ENCODE data around the gene SYN1. TPM values are rescaled to one million over a fixed set of nuclear protein-coding genes. Genes with fewer than 3 reads are reported as not detected.

SYN1 gene
- total RNA-seq, 4 donors from 2014 or later: 1.0 to 3.1 (median 1.3) TPM; not detected in 1

- ATAC-seq (ENCODE audit: low FRiP score) (no peak), DNase-seq (ENCODE audit: low spot score) (no peak)
- no peak for TF ChIP-seq CTCF (IDR thresholded peaks at IDR 0.05)
Observed at GRCh38 chrX:47658301-47658683, 38.6 kb upstream of the SYN1 start.

- TF ChIP-seq CTCF (IDR thresholded peaks at IDR 0.05): no peak
- ATAC-seq (ENCODE audit: low FRiP score): peak; percentile 19
- DNase-seq (ENCODE audit: low spot score): no peak
Observed at GRCh38 chrX:47651043-47651905, 31.6 kb upstream of the SYN1 start.

GRCh38 chrX:47650164-47651042, 30.7 kb upstream of the SYN1 start, which contains the start of gene ELK1:
ELK1 (minus strand) TSS chrX:47650563; CDS start chrX:47641441, 9,122 bp downstream.
- TF ChIP-seq CTCF (IDR thresholded peaks at IDR 0.05): no peak
- ATAC-seq (ENCODE audit: low FRiP score) (peak; percentile 97), DNase-seq (ENCODE audit: low spot score) (peak; percentile 67)

GRCh38 chrX:47649781-47650163, 30.1 kb upstream of the SYN1 start:
- no peak for TF ChIP-seq CTCF (IDR thresholded peaks at IDR 0.05)

GRCh38 chrX:47649271-47649670, 29.6 kb upstream of the SYN1 start:
- no peak for DNase-seq (ENCODE audit: low spot score)
- no peak for TF ChIP-seq CTCF (IDR thresholded peaks at IDR 0.05)
- no peak for ATAC-seq (ENCODE audit: low FRiP score)

More at GRCh38 chrX:47649781-47650163, 30.1 kb upstream of the SYN1 start:
- ATAC-seq (ENCODE audit: low FRiP score): no peak
- no peak for DNase-seq (ENCODE audit: low spot score)

- ATAC-seq (ENCODE audit: low FRiP score) (no peak), DNase-seq (ENCODE audit: low spot score) (no peak)
- no peak for TF ChIP-seq CTCF (IDR thresholded peaks at IDR 0.05)
Observed at GRCh38 chrX:47648376-47648775, 28.7 kb upstream of the SYN1 start.

All from omental fat pad (tissue), 4 donors.